Measurements from ENCODE around the gene CISD1.

CISD1 gene

DNA sequence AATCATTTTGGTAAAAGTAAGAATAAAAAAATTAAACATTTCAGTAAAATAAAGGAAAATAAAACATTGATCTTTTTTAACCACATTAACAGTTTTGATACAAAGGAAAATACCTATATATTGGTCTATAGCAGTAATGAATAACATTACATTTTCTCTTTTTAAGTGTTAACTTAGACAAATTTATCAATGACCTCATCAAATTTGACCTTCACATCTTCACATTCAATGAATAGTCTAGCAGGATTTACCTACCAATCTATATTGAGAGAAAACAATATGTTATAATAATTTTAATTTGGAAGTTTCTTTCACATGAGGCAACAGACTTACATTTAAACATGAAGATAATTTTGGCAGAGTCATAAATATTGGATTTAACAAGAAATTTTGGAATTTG, 47.9 kb downstream of the CISD1 start:
- no peak for DNase-seq (ENCODE audit: extremely low read depth, low read depth)
- TF ChIP-seq, protein P1, sequence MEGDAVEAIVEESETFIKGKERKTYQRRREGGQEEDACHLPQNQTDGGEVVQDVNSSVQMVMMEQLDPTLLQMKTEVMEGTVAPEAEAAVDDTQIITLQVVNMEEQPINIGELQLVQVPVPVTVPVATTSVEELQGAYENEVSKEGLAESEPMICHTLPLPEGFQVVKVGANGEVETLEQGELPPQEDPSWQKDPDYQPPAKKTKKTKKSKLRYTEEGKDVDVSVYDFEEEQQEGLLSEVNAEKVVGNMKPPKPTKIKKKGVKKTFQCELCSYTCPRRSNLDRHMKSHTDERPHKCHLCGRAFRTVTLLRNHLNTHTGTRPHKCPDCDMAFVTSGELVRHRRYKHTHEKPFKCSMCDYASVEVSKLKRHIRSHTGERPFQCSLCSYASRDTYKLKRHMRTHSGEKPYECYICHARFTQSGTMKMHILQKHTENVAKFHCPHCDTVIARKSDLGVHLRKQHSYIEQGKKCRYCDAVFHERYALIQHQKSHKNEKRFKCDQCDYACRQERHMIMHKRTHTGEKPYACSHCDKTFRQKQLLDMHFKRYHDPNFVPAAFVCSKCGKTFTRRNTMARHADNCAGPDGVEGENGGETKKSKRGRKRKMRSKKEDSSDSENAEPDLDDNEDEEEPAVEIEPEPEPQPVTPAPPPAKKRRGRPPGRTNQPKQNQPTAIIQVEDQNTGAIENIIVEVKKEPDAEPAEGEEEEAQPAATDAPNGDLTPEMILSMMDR (IDR thresholded peaks at IDR 0.05; ENCODE audit: low read depth, low read length) = no peak

DNA sequence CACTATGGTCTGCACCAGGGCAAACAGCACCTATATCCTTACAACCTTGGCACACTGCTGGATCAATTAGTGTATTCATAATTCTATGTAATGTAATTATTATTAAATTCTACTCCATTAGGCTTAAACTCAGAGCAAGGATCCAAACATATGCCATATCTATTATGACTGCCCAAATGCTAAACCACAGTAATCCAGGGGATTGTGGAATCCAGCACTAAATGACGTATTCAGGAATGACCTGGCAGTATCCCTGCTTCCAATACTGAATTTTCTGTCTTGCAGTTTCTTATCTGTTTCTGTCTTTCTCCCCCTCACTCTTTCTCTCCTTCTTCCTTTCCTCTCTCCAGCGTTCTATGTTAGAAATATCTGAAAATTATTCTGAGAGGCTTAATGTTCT, 49.4 kb downstream of the CISD1 start:
- TF ChIP-seq, protein P1 (IDR thresholded peaks at IDR 0.05; ENCODE audit: low read depth, low read length) = no peak
- DNase-seq (ENCODE audit: extremely low read depth, low read depth) = no peak

DNA sequence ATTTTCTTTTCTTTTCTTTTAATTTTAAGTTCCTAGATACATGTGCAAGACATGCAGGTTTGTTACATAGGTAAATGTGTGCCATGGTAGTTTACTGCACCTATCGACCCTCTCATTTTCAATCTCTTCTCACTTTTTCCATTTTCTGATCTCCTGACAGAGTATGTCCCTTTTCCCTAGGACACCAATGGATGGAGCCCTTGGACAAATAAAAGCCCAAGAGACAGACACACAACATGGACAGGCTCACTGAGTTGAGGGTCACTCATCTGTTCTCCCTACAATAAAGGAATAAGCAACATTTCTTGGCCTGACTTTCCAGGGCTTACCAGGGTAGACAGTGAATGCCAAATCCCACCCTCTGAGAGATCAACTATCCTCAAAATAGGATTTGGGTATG, 50.6 kb downstream of the CISD1 start:
- DNase-seq (ENCODE audit: extremely low read depth, low read depth) = no peak
- TF ChIP-seq, protein P1 (IDR thresholded peaks at IDR 0.05; ENCODE audit: low read depth, low read length) = no peak

- TF ChIP-seq, protein P1 (IDR thresholded peaks at IDR 0.05; ENCODE audit: low read depth, low read length) = no peak
- DNase-seq (ENCODE audit: extremely low read depth, low read depth) = no peak
Measured at GRCh38 chr10:58320351-58321049, 51.5 kb downstream of the CISD1 start.

- DNase-seq (ENCODE audit: extremely low read depth, low read depth) = no peak
- TF ChIP-seq, protein P1 (IDR thresholded peaks at IDR 0.05; ENCODE audit: low read depth, low read length) = no peak
Measured at GRCh38 chr10:58322072-58322834, 53.3 kb downstream of the CISD1 start.

DNA sequence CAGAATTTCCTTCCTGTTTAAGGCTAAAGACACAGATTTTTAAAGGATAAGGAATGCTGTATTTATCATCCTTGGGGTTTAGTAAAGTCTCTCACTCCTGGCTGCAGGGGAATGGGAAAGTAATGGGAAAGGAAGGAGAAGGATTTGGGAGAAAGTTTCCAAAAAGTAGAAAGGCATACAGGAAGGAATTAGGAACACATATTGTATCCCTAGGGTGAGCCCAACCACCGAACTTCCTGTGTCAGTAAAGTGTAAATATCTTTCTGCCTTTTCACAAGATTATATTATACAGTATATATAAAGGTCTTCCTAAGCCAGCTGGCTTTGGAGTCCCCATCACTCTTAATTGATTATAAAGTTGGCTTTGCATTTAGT, 53.9 kb downstream of the CISD1 start:
- no peak for DNase-seq (ENCODE audit: extremely low read depth, low read depth)
- TF ChIP-seq, protein P1 (IDR thresholded peaks at IDR 0.05; ENCODE audit: low read depth, low read length) = no peak

GRCh38 chr10:58326967-58327381, 58.0 kb downstream of the CISD1 start:
- no peak for DNase-seq (ENCODE audit: extremely low read depth, low read depth)
- TF ChIP-seq, protein P1 (IDR thresholded peaks at IDR 0.05; ENCODE audit: low read depth, low read length) = no peak

All from AG09319 (cell line).